ENCODE measurements around the gene SPAM1.
"Not testable (repeated sequence)": the region's sequence is repeated elsewhere in the genome, so short reads cannot be mapped to it uniquely, and the experiment has no call there.

The SPAM1 gene

GRCh38 chr7:123924941-123925340, at the start of gene SPAM1:
Gene SPAM1 (plus strand): TSS chr7:123925241. CDS start chr7:123953571, 28,330 bp downstream.
- DNase-seq, result no peak

- DNase-seq, result no peak
Measured at GRCh38 chr7:123876557-123877256, 48.3 kb upstream of the SPAM1 start.

- no peak for DNase-seq
Measured at GRCh38 chr7:123879628-123880027, 45.4 kb upstream of the SPAM1 start.

- DNase-seq, result no peak
Measured at GRCh38 chr7:123881300-123881699, 43.7 kb upstream of the SPAM1 start.

GRCh38 chr7:123883154-123883553, 41.9 kb upstream of the SPAM1 start:
- DNase-seq, result no peak

- no peak for DNase-seq
Measured at GRCh38 chr7:123888192-123888591, 36.8 kb upstream of the SPAM1 start.

GRCh38 chr7:123894753-123895152, 30.3 kb upstream of the SPAM1 start:
- not testable (repeated sequence) for DNase-seq

- DNase-seq, result no peak
Measured at GRCh38 chr7:123901101-123901500, 23.9 kb upstream of the SPAM1 start.

GRCh38 chr7:123905714-123906113, 19.3 kb upstream of the SPAM1 start:
- DNase-seq, result no peak

- no peak for DNase-seq
Measured at GRCh38 chr7:123916240-123916724, 8.8 kb upstream of the SPAM1 start.

GRCh38 chr7:123917878-123918277, 7.2 kb upstream of the SPAM1 start:
- DNase-seq, result no peak

- no peak for DNase-seq
Measured at GRCh38 chr7:123918309-123918708, 6.7 kb upstream of the SPAM1 start.

GRCh38 chr7:123923599-123923998, 1.4 kb upstream of the SPAM1 start:
- no peak for DNase-seq

GRCh38 chr7:123929107-123929506, 4.1 kb downstream of the SPAM1 start:
- no peak for DNase-seq

GRCh38 chr7:123929655-123930054, 4.6 kb downstream of the SPAM1 start:
- DNase-seq, result no peak

GRCh38 chr7:123935436-123936381, 10.7 kb downstream of the SPAM1 start:
- DNase-seq, result no peak

GRCh38 chr7:123936388-123936787, 11.3 kb downstream of the SPAM1 start:
- DNase-seq, result no peak

GRCh38 chr7:123939784-123940183, 14.7 kb downstream of the SPAM1 start:
- DNase-seq, result no peak

- DNase-seq, result no peak
Measured at GRCh38 chr7:123941391-123942180, 16.5 kb downstream of the SPAM1 start.

GRCh38 chr7:123944395-123944794, 19.4 kb downstream of the SPAM1 start:
- no peak for DNase-seq

GRCh38 chr7:123945938-123946337, 20.9 kb downstream of the SPAM1 start:
- no peak for DNase-seq

GRCh38 chr7:123948136-123948535, 23.1 kb downstream of the SPAM1 start:
- DNase-seq, result no peak

- DNase-seq, result no peak
Measured at GRCh38 chr7:123958186-123958703, 33.2 kb downstream of the SPAM1 start.
